Measurements from ENCODE around the gene RET. TPM values are rescaled to one million over a fixed set of nuclear protein-coding genes. Genes with fewer than 3 reads are reported as not detected.

RET gene
- total and polyA plus RNA-seq, 2 of the 13 experiments (the other 11 are each of a cell fraction or from before 2014, with no cell fraction given) = 0.02 TPM; not detected in 1

DNA sequence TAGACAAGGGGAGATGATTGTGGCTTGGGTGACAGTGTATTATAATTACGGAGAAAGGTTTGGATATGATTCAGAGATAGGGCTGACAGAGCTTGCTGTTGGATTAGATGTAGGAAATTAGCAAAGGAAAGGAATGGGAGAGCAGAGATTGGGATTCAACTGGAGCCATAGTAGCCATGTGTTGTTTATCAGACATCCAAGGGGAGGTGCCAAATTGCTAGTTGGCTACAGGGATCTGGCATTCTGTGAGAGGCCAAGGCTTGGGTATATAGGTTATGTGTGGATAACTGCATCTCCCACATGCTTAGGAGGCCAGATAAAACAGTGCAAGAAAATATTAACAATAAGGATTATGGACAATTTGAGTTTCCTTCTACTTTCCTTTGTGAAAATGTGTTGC, 96.3 kb downstream of the RET start (continued):
- TF ChIP-seq KIAA2018 (CRISPR knock-in tag; IDR thresholded peaks at IDR 0.05; ENCODE audit: borderline replicate concordance) = no peak
- TF ChIP-seq ZNF598 (CRISPR knock-in tag; IDR thresholded peaks at IDR 0.05; ENCODE audit: borderline replicate concordance) = no peak

- Histone ChIP-seq H3K9ac (ENCODE audit: insufficient read depth, low read depth, low read length) (no peak overlapping the region), H2AFZ (ENCODE audit: low read length) (no peak overlapping the region), H3K9me3 (ENCODE audit: low read length) (no peaks in the 10 kb centered on the region), H3K36me3 (replicated peaks in 1 of 2; ENCODE audit: control insufficient read depth in 1 of 2, insufficient read depth in 2 of 2, low read length in 2 of 2) (0 out of 5 replicates have a peak, but pooled peaks cover 0 to 5% of the 10 kb centered on the region in 2 experiments), H4K20me1 (ENCODE audit: insufficient read depth, low read length) (no peaks in the 10 kb centered on the region), H3K79me2 (ENCODE audit: insufficient read depth, low read length) (no peaks in the 10 kb centered on the region), H3K27ac (ENCODE audit: extremely low read length, insufficient read depth, low read length) (no peak overlapping the region), H3K4me1 (ENCODE audit: insufficient read depth, low read length) (no peaks in the 10 kb centered on the region), H3K27me3 (ENCODE audit: control insufficient read depth in 1 of 2, insufficient read depth in 2 of 2, low read length in 2 of 2) (no peaks in the 10 kb centered on the region; a peak in 1 of 5 replicates), H3K4me3 (replicated peaks in 1 of 3; ENCODE audit: insufficient read depth in 1 of 3, low read depth in 2 of 3, low read length in 3 of 3) (no peak overlapping the region), H3K4me2 (ENCODE audit: low read depth, low read length) (no peak overlapping the region)
- CTCF ChIA-PET (ENCODE audit: low intra/inter-chr PET ratio, low total read pairs) = no interaction called here
- intact Hi-C loops (cut with micrococcal nuclease; ENCODE audit: unreplicated experiment) = no loop called here
- in situ Hi-C loops (cut with HindIII; ENCODE audit: extremely low pct_ligation_motif_present, low pct_unique_long_range_greater_than_20kb) = no loop called here
- no peak for FAIRE-seq
- BruUV-seq (replicated peaks) = no TSS peak
- POLR2A ChIA-PET = no interaction called here
- 71% methylated on average over 6 of the region's 6 CpGs for WGBS (ENCODE audit: low lambda C conversion rate)
- ATAC-seq = no peak
- DNase-seq (ENCODE audit: low spot score) = no peak
- no peak for TF ChIP-seq SIX4 (CRISPR knock-in tag; IDR thresholded peaks at IDR 0.05)
- TF ChIP-seq TCF7 (IDR thresholded peaks at IDR 0.05; ENCODE audit: low read depth) = no peak
- no peak for TF ChIP-seq PTBP1 (IDR thresholded peaks at IDR 0.05; ENCODE audit: low read depth, low read length, poor library complexity, severe bottlenecking)
- no peak for TF ChIP-seq ZNF101 (CRISPR knock-in tag; IDR thresholded peaks at IDR 0.05; ENCODE audit: borderline replicate concordance, low read depth)
- no peak for TF ChIP-seq RAD51 (IDR thresholded peaks at IDR 0.05; ENCODE audit: borderline replicate concordance)
- no peak for TF ChIP-seq ZNF816 (CRISPR knock-in tag; IDR thresholded peaks at IDR 0.05; ENCODE audit: borderline replicate concordance)
- TF ChIP-seq SP140L (CRISPR knock-in tag; IDR thresholded peaks at IDR 0.05; ENCODE audit: borderline replicate concordance) = no peak
- TF ChIP-seq IRX3 (CRISPR knock-in tag; IDR thresholded peaks at IDR 0.05; ENCODE audit: borderline replicate concordance, low read depth) = no peak
These were observed 98.1 kb downstream of the RET start for GRCh38 chr10:43174969-43175368.

All from HepG2 (cell line).